Glutamatergic neuron (in vitro differentiated cells): ENCODE results near the gene DBNDD2. TPM values are rescaled to one million over a fixed set of nuclear protein-coding genes. Genes with fewer than 3 reads are reported as not detected.

ENCODE experiments used
- DNase-seq: peaks from one replicate; pipeline ENCODE4 v3.0.0; 2022
- H3K27ac Mint-ChIP-seq: one replicate; pipeline ENCODE4 v1.8.0; 2020; ENCODE audit warnings: mild to moderate bottlenecking, mixed read lengths, inconsistent platforms; ENCODE audit not compliant: unreplicated experiment
- H3K27me3 Mint-ChIP-seq: one replicate; pipeline ENCODE4 v1.8.0; 2020; ENCODE audit warnings: mild to moderate bottlenecking, moderate library complexity, mixed read lengths, inconsistent platforms; ENCODE audit not compliant: unreplicated experiment
- H3K36me3 Mint-ChIP-seq: one replicate; pipeline ENCODE4 v1.8.0; 2020; ENCODE audit warnings: mild to moderate bottlenecking, mixed read lengths, inconsistent platforms; ENCODE audit not compliant: unreplicated experiment
- H3K4me1 Mint-ChIP-seq: one replicate; pipeline ENCODE4 v1.8.0; 2020; ENCODE audit warnings: mild to moderate bottlenecking, low read depth, mixed read lengths, inconsistent platforms; ENCODE audit not compliant: unreplicated experiment
- H3K4me3 Mint-ChIP-seq: one replicate; pipeline ENCODE4 v1.8.0; 2020; ENCODE audit warnings: mild to moderate bottlenecking, mixed read lengths, inconsistent platforms; ENCODE audit not compliant: unreplicated experiment
- H3K9me3 Mint-ChIP-seq: one replicate; pipeline ENCODE4 v1.8.0; 2020; ENCODE audit warnings: mild to moderate bottlenecking, moderate library complexity, mixed read lengths, inconsistent platforms; ENCODE audit not compliant: unreplicated experiment
- CTCF ChIP-seq: fragments of 200-600 bp; sonication (generic); IDR thresholded peaks from one replicate; pipeline ENCODE4 v1.5.0; 2021; ENCODE audit not compliant: partially characterized antibody, unreplicated experiment
- total RNA-seq: library from RNA; stranded (reverse); fragmentation: NEBNext Ultra II Directional; extraction: Animal tissue kit (Norgen Biotek cat#: 25700); gene quantifications from one replicate; pipeline ENCODE4 v1.2.1, GENCODE V29; 2021; ENCODE audit not compliant: unreplicated experiment

The DBNDD2 gene
- total RNA-seq, 1 donor from 2014 or later, result 4.1 TPM

DNA sequence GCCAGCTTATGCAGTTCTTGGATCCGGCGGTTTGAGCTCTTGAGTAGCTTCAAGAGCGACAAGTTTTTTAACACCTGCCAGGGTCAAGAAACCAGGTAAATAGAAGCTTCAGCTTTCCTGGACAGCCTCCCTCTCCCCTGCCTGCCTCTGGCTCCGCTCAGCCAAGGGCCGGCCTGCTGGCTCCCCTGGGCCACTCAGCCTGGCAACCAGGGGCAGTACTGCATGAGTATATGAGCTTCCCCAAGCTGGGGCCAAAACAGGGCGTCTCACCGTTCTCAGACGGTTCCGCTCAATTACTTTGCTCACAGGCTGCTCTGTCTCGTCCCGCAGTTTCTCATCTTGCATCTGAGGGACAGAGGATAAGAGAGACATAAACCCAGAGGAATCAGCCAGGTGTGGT is 30.8 kb upstream of the DBNDD2 start:
- TF ChIP-seq CTCF, result no peak
- H3K27me3 Mint-ChIP-seq, result peaks cover 2% of the 10 kb centered on the region

DNA sequence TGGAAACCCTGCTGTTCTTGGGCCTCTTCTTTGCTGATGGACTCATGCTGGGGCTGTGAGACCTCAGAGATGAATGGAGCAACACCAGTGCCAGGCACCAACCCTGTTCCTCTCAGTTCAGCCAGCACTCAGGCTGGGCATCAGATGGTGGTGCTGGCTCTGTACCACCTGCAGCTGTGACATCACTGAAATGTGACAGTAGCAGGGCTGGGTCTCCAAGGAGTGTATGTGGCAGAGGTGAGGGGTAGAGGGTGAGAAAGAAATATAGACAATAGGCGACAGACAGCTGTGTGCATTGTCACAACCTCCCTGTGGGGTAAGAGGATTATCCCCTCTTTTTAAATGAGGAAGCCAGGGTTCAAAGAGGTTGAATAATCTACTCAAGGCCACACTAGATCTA is 29.9 kb upstream of the DBNDD2 start, which contains the start of gene TP53TG5:
Gene TP53TG5, minus strand, starts transcription at position 135 of the 400 bp plus-strand sequence. Its CDS starts 89 bp downstream, at position 46.
- Mint-ChIP-seq H3K27me3 (peaks cover 2% of the 10 kb centered on the region), H3K4me1 (no peaks in the 10 kb centered on the region), H3K27ac (no peak within 1 kb of the TSS), H3K9me3 (peaks cover 1% of the 10 kb centered on the region), H3K36me3 (no peaks in the 10 kb centered on the region), H3K4me3 (no peak within 1 kb of the TSS)
- TF ChIP-seq CTCF, result no peak
- no peak for DNase-seq

More for the DNA sequence above, 30.8 kb upstream of the DBNDD2 start:
- H3K4me3 Mint-ChIP-seq, result no peak overlapping the region
- no peaks in the 10 kb centered on the region for H3K36me3 Mint-ChIP-seq
- H3K9me3 Mint-ChIP-seq, result peaks cover 1% of the 10 kb centered on the region
- H3K27ac Mint-ChIP-seq, result no peak overlapping the region
- DNase-seq, result no peak
- H3K4me1 Mint-ChIP-seq, result no peaks in the 10 kb centered on the region

GRCh38 chr20:45387274-45387673 is 20.8 kb upstream of the DBNDD2 start:
- no peak for DNase-seq
- no peak overlapping the region for H3K4me3 Mint-ChIP-seq

GRCh38 chr20:45390931-45391330 is 17.2 kb upstream of the DBNDD2 start:
- Mint-ChIP-seq H3K36me3 (no peaks in the 10 kb centered on the region), H3K4me3 (no peak overlapping the region), H3K27me3 (no peaks in the 10 kb centered on the region), H3K4me1 (no peaks in the 10 kb centered on the region), H3K9me3 (no peaks in the 10 kb centered on the region), H3K27ac (no peak overlapping the region)
- no peak for DNase-seq
- no peak for TF ChIP-seq CTCF

More at GRCh38 chr20:45387274-45387673, 20.8 kb upstream of the DBNDD2 start:
- Mint-ChIP-seq H3K27me3 (no peaks in the 10 kb centered on the region), H3K9me3 (no peaks in the 10 kb centered on the region), H3K36me3 (no peaks in the 10 kb centered on the region), H3K4me1 (no peaks in the 10 kb centered on the region), H3K27ac (no peak overlapping the region)
- TF ChIP-seq CTCF, result no peak

DNA sequence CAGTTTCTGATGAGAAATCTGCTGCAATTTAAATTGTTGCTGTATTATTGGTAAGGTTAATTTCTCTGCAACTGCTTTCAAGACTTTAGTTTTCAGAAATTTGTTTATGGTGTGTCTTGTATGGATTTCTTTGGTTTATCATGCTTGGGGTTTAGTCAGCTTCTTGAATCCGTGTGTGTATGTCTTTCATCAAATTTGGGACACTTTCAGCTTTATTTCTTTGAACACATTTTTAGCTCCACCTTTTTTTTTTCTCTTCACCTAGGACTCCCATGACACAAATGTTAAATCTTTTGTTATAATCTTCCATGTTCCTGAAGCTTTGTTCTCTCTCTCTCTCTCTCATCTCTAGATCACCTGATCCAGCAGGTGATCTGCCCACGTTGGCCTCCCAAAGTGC is 16.5 kb upstream of the DBNDD2 start:
- H3K4me1 Mint-ChIP-seq, result no peaks in the 10 kb centered on the region
- H3K27ac Mint-ChIP-seq, result no peak overlapping the region
- no peak for TF ChIP-seq CTCF
- no peaks in the 10 kb centered on the region for H3K36me3 Mint-ChIP-seq
- H3K9me3 Mint-ChIP-seq, result no peaks in the 10 kb centered on the region
- no peaks in the 10 kb centered on the region for H3K27me3 Mint-ChIP-seq
- no peak for DNase-seq
- H3K4me3 Mint-ChIP-seq, result no peak overlapping the region
